Esophagus squamous epithelium (tissue), 5 donors: ENCODE measurements around the gene ASB8. TPM values are rescaled to one million over a fixed set of nuclear protein-coding genes. Genes with fewer than 3 reads are reported as not detected.
"Not testable (repeated sequence)": the region's sequence is repeated elsewhere in the genome, so short reads cannot be mapped to it uniquely, and the experiment has no call there.

ENCODE experiments used
- DNase-seq: peaks from one replicate; lab custom pipeline; 2025; lab: John Stamatoyannopoulos, UW
- H3K27ac ChIP-seq, 4 donors: fragments of 200-600 bp; sonication (generic); one replicate each; pipeline ENCODE4 v1.5.1; 2016 to 2019; ENCODE audit warnings: mild to moderate bottlenecking in 1 of 4
- H3K27me3 ChIP-seq, 4 donors: fragments of 200-600 bp; sonication (generic); 1 replicate in 3 of 4; 2 replicates in 1 of 4; pipeline versions ENCODE4 v1.5.1 to v1.6.0; 2017 to 2021; ENCODE audit warnings: antibody characterized with exemption in 1 of 4
- H3K36me3 ChIP-seq, 3 donors: fragments of 200-600 bp; sonication (generic); one replicate each; pipeline ENCODE4 v1.5.1; 2016 to 2019
- H3K4me1 ChIP-seq, 3 donors: fragments of 200-600 bp; sonication (generic); one replicate each; pipeline ENCODE4 v1.5.1; 2017 to 2019
- H3K4me3 ChIP-seq, 4 donors: fragments of 200-600 bp; sonication (generic); 1 replicate in 3 of 4; 2 replicates in 1 of 4; pipeline ENCODE4 v1.5.1; 2016 to 2019; ENCODE audit warnings: mild to moderate bottlenecking in 2 of 4, moderate library complexity in 1 of 4
- H3K9me3 ChIP-seq, 3 donors: fragments of 200-600 bp; sonication (generic); one replicate each; pipeline ENCODE4 v1.5.1; 2016 to 2019
- POLR2A ChIP-seq, 4 donors: fragments of 450-650 bp; IDR thresholded peaks; one replicate each; pipeline ENCODE4 v1.6.1; 2017; ENCODE audit warnings: antibody characterized with exemption in 4 of 4, mild to moderate bottlenecking in 4 of 4, moderate library complexity in 3 of 4
- WGBS, 2 donors: methylation state at CpG; one replicate each; pipeline ENCODE4 v1.1.5; 2018; 5-methylcytosine and 5-hydroxymethylcytosine counted together
- intact Hi-C: fragments of 100-400 bp; cut with DNase I; formaldehyde crosslinking; loops from one replicate; pipeline ENCODE4 v1.15.0; 2022
- total RNA-seq, 4 donors: library from RNA; depleted of rRNA; stranded (reverse); fragments of >200 nt; gene quantifications; one replicate each; pipeline ENCODE4 v1.1.0, GENCODE V29; 2016
- TF ChIP-seq, protein P1 (sequence below), 6 experiments: fragments of 450-650 bp in 4 of 6; fragments of 200-600 bp in 2 of 6; sonication (generic) in 2 of 6; IDR thresholded peaks; one replicate each; pipeline ENCODE4 v1.5.1; 2016 to 2019; ENCODE audit warnings: antibody characterized with exemption in 6 of 6, mild to moderate bottlenecking in 4 of 6, moderate library complexity in 4 of 6
- donor health status: DM: yes; HTN: yes; CAD: no.

ASB8 gene
- total RNA-seq, 4 donors from 2014 or later: 13.2 to 28.2 (median 24.8) TPM

DNA sequence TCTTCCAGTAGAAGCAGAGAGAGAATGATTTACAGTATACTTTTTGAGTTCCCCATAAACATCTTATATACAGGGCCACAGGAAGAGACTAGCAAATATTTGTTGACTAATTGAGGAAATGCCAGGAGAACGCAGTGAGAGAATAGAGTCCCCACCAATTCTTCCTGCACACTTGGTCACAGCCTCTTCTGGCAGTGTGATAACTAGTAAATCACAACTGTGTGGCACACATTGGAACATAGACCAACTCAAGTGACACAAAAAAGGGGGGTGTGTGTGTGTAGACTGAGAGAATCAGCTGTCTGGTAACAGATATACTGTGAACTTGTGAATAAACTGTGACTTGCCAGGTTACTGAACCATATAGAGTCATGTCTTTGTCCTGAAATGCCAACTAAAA, 27.9 kb downstream of the ASB8 start:
- Histone ChIP-seq H3K4me3 (no peak overlapping the region), H3K9me3 (no peaks in the 10 kb centered on the region), H3K4me1 (no peaks in the 10 kb centered on the region), H3K36me3 (peaks cover 0 to 93% (median 22%) of the 10 kb centered on the region in 3 donors), H3K27me3 (no peaks in the 10 kb centered on the region), H3K27ac (no peak overlapping the region)
- 60 to 78% methylated on average over 1 of the region's 1 CpG for WGBS, 2 donors
- no peak for TF ChIP-seq POLR2A (IDR thresholded peaks at IDR 0.05)
- TF ChIP-seq, protein P1, sequence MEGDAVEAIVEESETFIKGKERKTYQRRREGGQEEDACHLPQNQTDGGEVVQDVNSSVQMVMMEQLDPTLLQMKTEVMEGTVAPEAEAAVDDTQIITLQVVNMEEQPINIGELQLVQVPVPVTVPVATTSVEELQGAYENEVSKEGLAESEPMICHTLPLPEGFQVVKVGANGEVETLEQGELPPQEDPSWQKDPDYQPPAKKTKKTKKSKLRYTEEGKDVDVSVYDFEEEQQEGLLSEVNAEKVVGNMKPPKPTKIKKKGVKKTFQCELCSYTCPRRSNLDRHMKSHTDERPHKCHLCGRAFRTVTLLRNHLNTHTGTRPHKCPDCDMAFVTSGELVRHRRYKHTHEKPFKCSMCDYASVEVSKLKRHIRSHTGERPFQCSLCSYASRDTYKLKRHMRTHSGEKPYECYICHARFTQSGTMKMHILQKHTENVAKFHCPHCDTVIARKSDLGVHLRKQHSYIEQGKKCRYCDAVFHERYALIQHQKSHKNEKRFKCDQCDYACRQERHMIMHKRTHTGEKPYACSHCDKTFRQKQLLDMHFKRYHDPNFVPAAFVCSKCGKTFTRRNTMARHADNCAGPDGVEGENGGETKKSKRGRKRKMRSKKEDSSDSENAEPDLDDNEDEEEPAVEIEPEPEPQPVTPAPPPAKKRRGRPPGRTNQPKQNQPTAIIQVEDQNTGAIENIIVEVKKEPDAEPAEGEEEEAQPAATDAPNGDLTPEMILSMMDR (IDR thresholded peaks at IDR 0.05): no peak
- intact Hi-C loops: no loop called here
- DNase-seq: no peak

DNA sequence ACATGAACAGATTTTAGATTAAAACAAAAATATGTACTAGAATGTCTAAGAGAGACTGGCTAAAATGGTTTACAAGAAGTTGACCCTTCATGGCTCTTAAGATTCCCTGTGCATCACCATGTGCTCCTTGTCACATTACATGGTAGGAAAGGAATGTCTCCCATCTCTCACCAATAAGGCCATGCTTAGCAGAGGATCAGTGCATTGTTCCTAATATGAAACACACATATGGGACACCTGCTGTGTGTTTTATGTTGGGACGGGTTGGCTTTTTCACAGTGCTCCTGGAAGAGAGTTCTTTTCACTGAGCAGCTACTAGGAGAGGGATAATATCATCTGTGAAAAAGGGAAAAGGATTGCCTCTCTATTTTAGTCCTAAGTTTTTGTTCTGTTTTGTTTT, 28.5 kb downstream of the ASB8 start:
- intact Hi-C loops: no loop called here
- H3K4me3 ChIP-seq: no peak overlapping the region
- no peak for DNase-seq
- no peaks in the 10 kb centered on the region for H3K27me3 ChIP-seq
- no peaks in the 10 kb centered on the region for H3K4me1 ChIP-seq
- TF ChIP-seq, protein P1 (IDR thresholded peaks at IDR 0.05): no peak
- no peak for TF ChIP-seq POLR2A (IDR thresholded peaks at IDR 0.05)
- no peaks in the 10 kb centered on the region for H3K9me3 ChIP-seq
- peaks cover 0 to 93% (median 16%) of the 10 kb centered on the region in 3 donors for H3K36me3 ChIP-seq
- WGBS, 2 donors: 83 to 84% methylated on average over 1 of the region's 1 CpG
- no peak overlapping the region for H3K27ac ChIP-seq

DNA sequence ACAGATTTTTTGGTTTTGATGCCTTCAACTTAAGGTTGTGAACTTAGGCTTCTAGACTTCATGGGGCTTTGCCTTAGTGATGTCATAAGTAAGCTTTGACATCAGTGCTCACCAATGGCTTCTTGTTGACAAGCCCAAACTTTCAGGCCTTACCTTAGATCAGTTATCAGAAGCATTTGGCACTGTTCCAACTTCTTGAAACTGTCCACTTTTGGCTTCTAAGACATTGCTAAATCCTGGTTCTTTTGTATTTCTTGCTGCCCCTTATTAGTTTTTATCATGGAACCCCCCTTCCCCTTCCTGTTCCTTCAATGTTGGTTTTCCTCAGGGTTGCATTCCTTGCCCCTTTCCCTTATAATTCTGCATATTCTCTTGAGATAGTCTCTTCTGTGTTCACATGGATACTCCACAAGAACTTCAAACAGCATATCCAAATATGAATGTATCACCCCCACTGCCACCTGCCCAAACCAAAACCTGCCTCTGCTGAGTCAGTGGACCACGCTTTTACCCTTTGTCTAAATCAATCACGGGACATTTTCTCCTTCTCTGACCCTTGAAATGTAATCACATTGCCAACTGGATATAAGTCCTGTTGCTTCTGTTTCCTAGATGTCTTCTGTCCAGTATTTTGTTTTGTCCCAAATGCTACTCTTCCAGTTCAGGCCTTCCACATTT, 30.2 kb downstream of the ASB8 start:
- intact Hi-C loops: no loop called here
- Histone ChIP-seq H3K27me3 (no peaks in the 10 kb centered on the region), H3K4me1 (peaks cover 0 to 6% (median 4%) of the 10 kb centered on the region in 3 donors), H3K36me3 (peaks cover 0 to 89% (median 8%) of the 10 kb centered on the region in 3 donors), H3K4me3 (no peak overlapping the region), H3K27ac (no peak overlapping the region), H3K9me3 (no peaks in the 10 kb centered on the region)
- DNase-seq: no peak
- whole genome bisulfite sequencing, 2 donors: 83 to 100% methylated on average over 2 of the region's 2 CpGs
- TF ChIP-seq POLR2A (IDR thresholded peaks at IDR 0.05): no peak
- TF ChIP-seq, protein P1 (IDR thresholded peaks at IDR 0.05): no peak

DNA sequence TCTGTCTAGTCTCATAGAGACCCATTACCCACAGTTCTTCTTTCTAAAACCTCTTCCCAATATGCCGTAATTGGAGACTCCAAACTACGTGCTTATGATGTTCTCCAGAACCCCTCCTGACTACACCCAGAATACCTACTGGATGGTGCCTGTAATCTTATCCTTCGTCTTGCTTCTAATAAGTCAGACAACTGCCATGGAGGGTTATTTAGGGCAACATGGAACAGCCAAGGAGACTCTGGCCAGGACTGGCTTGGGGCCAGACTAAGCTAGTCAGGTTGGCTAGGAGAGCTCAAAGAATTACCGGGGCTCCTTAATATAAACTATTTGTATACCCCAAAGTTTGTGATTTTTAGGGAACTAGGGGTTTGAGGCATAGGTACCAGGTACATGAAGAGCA, 31.3 kb downstream of the ASB8 start:
- Histone ChIP-seq H3K9me3 (no peaks in the 10 kb centered on the region), H3K27me3 (no peaks in the 10 kb centered on the region), H3K4me1 (peaks cover 0 to 7% (median 5%) of the 10 kb centered on the region in 3 donors), H3K36me3 (peaks cover 0 to 77% (median 8%) of the 10 kb centered on the region in 3 donors), H3K27ac (no peak overlapping the region), H3K4me3 (no peak overlapping the region)
- intact Hi-C loops: no loop called here
- TF ChIP-seq, protein P1 (IDR thresholded peaks at IDR 0.05): no peak
- no peak for TF ChIP-seq POLR2A (IDR thresholded peaks at IDR 0.05)
- DNase-seq: no peak
- 92% methylated on average over 4 of the region's 4 CpGs for WGBS, 2 donors

DNA sequence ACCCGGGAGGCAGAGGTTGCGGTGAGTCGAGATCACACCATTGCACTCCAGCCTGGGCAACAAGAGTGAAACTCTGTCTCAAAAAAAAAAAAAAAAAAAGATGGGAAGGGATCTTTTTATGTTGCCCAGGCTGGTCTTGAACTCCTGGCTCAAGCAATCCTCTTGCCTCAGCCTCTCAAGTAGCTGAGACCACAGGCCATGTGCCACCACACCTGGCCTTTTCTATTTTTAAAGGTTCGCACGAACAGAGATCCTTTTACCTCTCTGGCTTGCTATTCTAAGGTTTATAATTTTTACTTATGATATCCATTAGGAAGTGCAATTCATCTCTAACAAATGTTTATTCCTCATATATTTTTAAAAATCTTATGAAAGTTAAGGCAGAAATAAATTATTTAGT, 31.8 kb downstream of the ASB8 start:
- DNase-seq, intact Hi-C loops: not testable (repeated sequence)

More for the DNA sequence above, 31.8 kb downstream of the ASB8 start:
- Histone ChIP-seq H3K36me3 (peaks cover 0 to 73% (median 8%) of the 10 kb centered on the region in 3 donors), H3K4me1 (peaks cover 0 to 11% (median 5%) of the 10 kb centered on the region in 3 donors)
- not testable (repeated sequence) for H3K9me3 ChIP-seq, H3K27ac ChIP-seq, H3K27me3 ChIP-seq, H3K4me3 ChIP-seq
- 98 to 100% methylated on average over 2 to 4 of the region's 5 CpGs for WGBS, 2 donors
